K562 (cell line): ENCODE data around the gene VWA7. TPM values are rescaled to one million over a fixed set of nuclear protein-coding genes. Genes with fewer than 3 reads are reported as not detected.

Source experiments
- ATAC-seq: fragments of 200-7000 bp; cut with Tn5 transposase; 3 replicates; pipeline ENCODE4 v1.9.1; 2020; ENCODE audit warnings: moderate library complexity
- BruUV-seq: library from RNA; stranded (reverse); fragments of 400-500 nt; replicated peaks from 2 replicates; lab custom pipeline; 2021; lab: Mats Ljungman, UMichigan
- CTCF ChIA-PET: fragments of 300-600 bp; formaldehyde crosslinking; extraction: SDS; loops from one replicate; lab custom pipeline; 2021; ENCODE audit warnings: low intra/inter-chr PET ratio; lab: Yijun Ruan, JAX
- POLR2A ChIA-PET: fragments of 300-600, 350-650 bp; sonication (Branson Sonifier 250); formaldehyde crosslinking; extraction: SDS; loops from one replicate; lab custom pipeline; 2021; ENCODE audit warnings: antibody characterized with exemption, inconsistent platforms; lab: Yijun Ruan, JAX
- DNase-seq, 4 experiments: peaks; one replicate each; pipeline versions ENCODE4 v3.0.0 to v3.0.0-alpha.2; 2011 to 2018; ENCODE audit warnings: low spot score in 3 of 4, mixed read lengths in 3 of 4; ENCODE audit errors: extremely low read depth in 1 of 4
- FAIRE-seq: peaks from 2 replicates; lab custom pipeline; 2011; peaks lifted over from hg19 to GRCh38; lab: Jason Lieb, UNC
- H2AFZ ChIP-seq: 2 replicates; pipeline ENCODE4 v1.6.0; 2011; ENCODE audit warnings: low read depth, low read length, control low read depth, inconsistent platforms
- H3K27ac ChIP-seq: fragments of 200-600 bp; 3 replicates; pipeline ENCODE4 v1.8.0; 2011; ENCODE audit warnings: low read depth, mild to moderate bottlenecking, control low read depth, inconsistent platforms, low read length, moderate library complexity, mixed read lengths; ENCODE audit errors: extremely low read depth
- H3K27me3 ChIP-seq, 2 experiments: fragments of 300-600 bp in 1 of 2; 2 replicates in 1 of 2; 3 replicates in 1 of 2; pipeline versions ENCODE4 v1.6.0 to v1.8.0; 2011; ENCODE audit warnings: inconsistent platforms in 2 of 2, low read length in 2 of 2, mild to moderate bottlenecking in 1 of 2, mixed read lengths in 1 of 2, moderate library complexity in 1 of 2; ENCODE audit not compliant: control insufficient read depth in 2 of 2, insufficient read depth in 2 of 2
- H3K36me3 ChIP-seq: fragments of 300-600 bp; 3 replicates; pipeline ENCODE4 v1.8.0; 2011; ENCODE audit warnings: mild to moderate bottlenecking, low read length, inconsistent platforms; ENCODE audit not compliant: control insufficient read depth, insufficient read depth
- H3K4me1 ChIP-seq, 2 experiments: fragments of 200-600 bp in 1 of 2; replicated peaks in 1 of 2; 2 replicates in 1 of 2; 3 replicates in 1 of 2; pipeline versions ENCODE4 v1.5.1 to v1.8.0; 2011; ENCODE audit warnings: inconsistent platforms in 2 of 2, low read length in 2 of 2, mild to moderate bottlenecking in 1 of 2, mixed read lengths in 1 of 2, moderate library complexity in 1 of 2; ENCODE audit not compliant: control insufficient read depth in 2 of 2, insufficient read depth in 2 of 2
- H3K4me2 ChIP-seq: 2 replicates; pipeline ENCODE4 v1.6.1; 2011; ENCODE audit warnings: low read length, control low read depth, inconsistent platforms, mixed read lengths; ENCODE audit not compliant: insufficient read depth
- H3K4me3 ChIP-seq: fragments of 200-600 bp; sonication (generic), shearing (Covaris generic); 2 replicates; pipeline ENCODE4 v1.5.1; 2016; ENCODE audit warnings: control low read depth, inconsistent platforms
- H3K79me2 ChIP-seq: fragments of 200-600 bp; 3 replicates; pipeline ENCODE4 v1.8.0; 2011; ENCODE audit warnings: low read length, inconsistent platforms; ENCODE audit not compliant: control insufficient read depth, insufficient read depth
- H3K9ac ChIP-seq, 2 experiments: 2 replicates each; pipeline versions ENCODE4 v1.6.0 to v1.6.1; 2011; ENCODE audit warnings: low read depth in 2 of 2, low read length in 2 of 2, control low read depth in 1 of 2, inconsistent platforms in 1 of 2, mild to moderate bottlenecking in 1 of 2, mixed read lengths in 1 of 2; ENCODE audit not compliant: insufficient read depth in 1 of 2
- H3K9me1 ChIP-seq: one replicate; pipeline ENCODE4 v1.6.0; 2011; ENCODE audit warnings: inconsistent platforms, mild to moderate bottlenecking, low read length, moderate library complexity; ENCODE audit not compliant: control insufficient read depth, insufficient read depth
- H3K9me3 ChIP-seq: replicated peaks from 2 replicates; pipeline ENCODE4 v1.5.1; 2011; ENCODE audit warnings: low read depth, low read length, inconsistent platforms; ENCODE audit not compliant: control insufficient read depth, insufficient read depth
- H4K20me1 ChIP-seq: replicated peaks from 2 replicates; pipeline ENCODE4 v1.6.1; 2011; ENCODE audit warnings: low read length, inconsistent platforms, mixed read lengths; ENCODE audit not compliant: control insufficient read depth, insufficient read depth
- BDP1 ChIP-seq: IDR thresholded peaks from 3 replicates; pipeline ENCODE4 v1.6.1; 2011; ENCODE audit not compliant: insufficient read length, insufficient read depth
- CBFB ChIP-seq: sonication (generic); formaldehyde crosslinking; IDR thresholded peaks from 2 replicates; pipeline ENCODE4 v1.4.0; 2020; ENCODE audit warnings: mild to moderate bottlenecking, missing genetic modification reagents
- CHD4 ChIP-seq: fragments of 200-600 bp; sonication (generic); IDR thresholded peaks from 3 replicates; pipeline ENCODE4 v1.6.1; 2012; ENCODE audit warnings: low read depth, mild to moderate bottlenecking, mixed read lengths, low read length, inconsistent platforms; ENCODE audit not compliant: insufficient read depth, insufficient replicate concordance, poor library complexity, severe bottlenecking
- E2F3 ChIP-seq: fragments of 250-450 bp; sonication (Bioruptor Pico); IDR thresholded peaks from 2 replicates; pipeline ENCODE4 v1.4.0; 2020; ENCODE audit warnings: mild to moderate bottlenecking
- FOSL1 ChIP-seq: fragments of 200-800 bp; sonication (Bioruptor generic); conservative IDR thresholded peaks from 2 replicates; pipeline ENCODE4 v1.6.1; 2016; ENCODE audit warnings: missing genetic modification characterization, missing compliant biosample characterization
- FOXK1 ChIP-seq: sonication (generic); formaldehyde crosslinking; IDR thresholded peaks from 2 replicates; pipeline ENCODE4 v1.8.0; 2022; ENCODE audit warnings: missing genetic modification reagents, mild to moderate bottlenecking, borderline replicate concordance
- IRF2 ChIP-seq: sonication (generic); formaldehyde crosslinking; IDR thresholded peaks from 2 replicates; pipeline ENCODE4 v1.8.1; 2022; ENCODE audit warnings: mild to moderate bottlenecking, missing genetic modification reagents
- JUN ChIP-seq, 2 experiments: sonication (generic) in 1 of 2; formaldehyde crosslinking in 1 of 2; IDR thresholded peaks; 2 replicates each; pipeline versions ENCODE4 v1.6.1 to v1.8.0; 2012 to 2022; ENCODE audit warnings: borderline replicate concordance in 2 of 2, mild to moderate bottlenecking in 2 of 2, improper control_type of control experiment in 1 of 2, low read depth in 1 of 2, low read length in 1 of 2, missing genetic modification reagents in 1 of 2
- MTA3 ChIP-seq: fragments of 450-650 bp; formaldehyde crosslinking; IDR thresholded peaks from 2 replicates; pipeline ENCODE4 v1.6.1; 2017; ENCODE audit warnings: mild to moderate bottlenecking, borderline replicate concordance
- NR1H2 ChIP-seq: sonication (generic); formaldehyde crosslinking; IDR thresholded peaks from 2 replicates; pipeline ENCODE4 v1.4.0; 2020; ENCODE audit warnings: mild to moderate bottlenecking, missing genetic modification reagents
- POLR2G ChIP-seq: fragments of 200-400 bp; formaldehyde crosslinking; IDR thresholded peaks from 2 replicates; pipeline ENCODE4 v1.6.1; 2017; ENCODE audit warnings: low read depth, mild to moderate bottlenecking, antibody characterized with exemption, low read length, moderate library complexity
- RBFOX2 ChIP-seq: fragments of 200-400 bp; formaldehyde crosslinking; IDR thresholded peaks from 2 replicates; pipeline ENCODE4 v1.6.1; 2017; ENCODE audit warnings: low read depth, mild to moderate bottlenecking, low read length, moderate library complexity
- SPI1 ChIP-seq: IDR thresholded peaks from 2 replicates; pipeline ENCODE4 v1.6.1; 2011; ENCODE audit warnings: low read depth, low read length, control low read depth, borderline replicate concordance
- STAT5B ChIP-seq: fragments of 250-450 bp; sonication (Bioruptor Pico); IDR thresholded peaks from 2 replicates; pipeline ENCODE4 v1.8.0; 2021; ENCODE audit warnings: mild to moderate bottlenecking, inconsistent platforms
- TAF7 ChIP-seq: fragments of 450-650 bp; IDR thresholded peaks from 2 replicates; pipeline ENCODE4 v1.6.1; 2016; ENCODE audit warnings: missing genetic modification characterization, missing compliant biosample characterization
- TCF7L2 ChIP-seq: fragments of 150-350 bp; IDR thresholded peaks from 2 replicates; pipeline ENCODE4 v1.6.1; 2016; ENCODE audit warnings: low read depth, mild to moderate bottlenecking, low read length, moderate library complexity
- TEAD4 ChIP-seq, 2 experiments: sonication (generic) in 1 of 2; formaldehyde crosslinking in 1 of 2; IDR thresholded peaks; 2 replicates each; pipeline versions ENCODE4 v1.6.1 to v1.8.0; 2012 to 2022; ENCODE audit warnings: borderline replicate concordance in 1 of 2, inconsistent platforms in 1 of 2, low read length in 1 of 2, mild to moderate bottlenecking in 1 of 2, missing genetic modification reagents in 1 of 2
- XRCC3 ChIP-seq: fragments of 450-650 bp; IDR thresholded peaks from 2 replicates; pipeline ENCODE4 v1.6.1; 2017; ENCODE audit warnings: mild to moderate bottlenecking, moderate library complexity
- ZNF384 ChIP-seq: IDR thresholded peaks from 2 replicates; pipeline ENCODE4 v1.6.1; 2012; ENCODE audit warnings: low read depth, low read length, improper control_type of control experiment
- ZNF431 ChIP-seq: sonication (generic); formaldehyde crosslinking; IDR thresholded peaks from 2 replicates; pipeline ENCODE4 v1.8.0; 2022; ENCODE audit warnings: mild to moderate bottlenecking, missing genetic modification reagents
- ZNF561 ChIP-seq: fragments of 450-650 bp; formaldehyde crosslinking; conservative IDR thresholded peaks from 2 replicates; pipeline ENCODE4 v1.4.0; 2020; ENCODE audit warnings: mild to moderate bottlenecking, moderate library complexity
- ZNF707 ChIP-seq: fragments of 250-450 bp; sonication (Bioruptor Pico); conservative IDR thresholded peaks from 2 replicates; pipeline ENCODE4 v1.8.0; 2022; ENCODE audit warnings: inconsistent platforms, mild to moderate bottlenecking, moderate library complexity
- WGBS: fragments of 100-300 bp; shearing (Covaris generic); methylation state at CpG from one replicate; pipeline ENCODE4 v1.1.6; 2016; ENCODE audit warnings: low coverage, mixed read lengths; ENCODE audit not compliant: insufficient coverage; ENCODE audit errors: missing lambda C conversion rate; 5-methylcytosine and 5-hydroxymethylcytosine counted together
- in situ Hi-C: fragments of 300-500 bp; cut with MboI; formaldehyde crosslinking; loops from 4 replicates; pipeline ENCODE4 v1.15.0; 2018; ENCODE audit warnings: inconsistent platforms, mixed read lengths
- intact Hi-C: fragments of 100-400 bp; cut with micrococcal nuclease; formaldehyde crosslinking; loops from 2 replicates; pipeline ENCODE4 v1.14.2; 2022
- polyA plus RNA-seq, 8 experiments: library from polyadenylated mRNA; depleted of rRNA in 4 of 8; stranded (reverse) in 5 of 8; unstranded in 3 of 8; fragments of >200 nt; fragmentation: Nextera tagmentation in 2 of 8; fragmentation: Illumina TruSeq in 1 of 8; extraction: Ambion mirVana in 2 of 8; extraction: Trizol in 1 of 8; gene quantifications; 2 replicates each; pipeline versions ENCODE4 v1.2.1 to v1.2.3, GENCODE V29; 2011 to 2014; ENCODE audit warnings: inconsistent platforms in 1 of 8, missing spikeins in 1 of 8
- total RNA-seq, 7 experiments: library from RNA; depleted of rRNA in 6 of 7; stranded (reverse); fragments of >200 nt in 6 of 7; fragmentation: Illumina TruSeq in 2 of 7; extraction: Trizol in 2 of 7; gene quantifications; 2 replicates each; pipeline versions ENCODE4 v1.2.1 to v1.2.3, GENCODE V29; 2011 to 2021; ENCODE audit warnings: low replicate concordance in 1 of 7

The VWA7 gene
- total and polyA plus RNA-seq, 9 of the 15 experiments (the other 6 are each of a cell fraction or from before 2014, with no cell fraction given): 0.18 to 2.9 (median 0.95) TPM

DNA sequence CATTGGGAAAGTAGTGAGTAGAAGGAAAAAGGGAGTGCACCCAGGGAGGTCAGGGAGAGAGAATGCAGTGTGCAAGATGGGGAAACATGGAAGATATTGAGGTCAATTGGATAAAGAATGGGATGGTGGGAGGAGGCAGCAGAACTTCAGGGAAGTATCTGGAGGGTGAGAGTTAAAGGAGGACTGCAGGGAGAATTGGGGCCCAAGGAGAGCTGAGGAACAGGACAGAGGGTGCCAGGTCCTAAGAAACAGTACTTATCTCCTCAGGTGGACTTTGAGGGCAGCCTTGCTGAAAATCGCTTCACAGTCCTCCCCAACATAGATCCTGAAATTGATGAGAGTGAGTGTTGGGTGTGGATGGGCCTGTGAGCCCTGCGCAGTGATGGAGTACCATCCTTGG is 18.8 kb downstream of the VWA7 start (continued):
- TF ChIP-seq TAF7 (tag) (no peak), IRF2 (0 out of 2 replicates have a peak, but pooled peaks have one; percentile 12)
- TF ChIP-seq, all 486 proteins: peak for 7

DNA sequence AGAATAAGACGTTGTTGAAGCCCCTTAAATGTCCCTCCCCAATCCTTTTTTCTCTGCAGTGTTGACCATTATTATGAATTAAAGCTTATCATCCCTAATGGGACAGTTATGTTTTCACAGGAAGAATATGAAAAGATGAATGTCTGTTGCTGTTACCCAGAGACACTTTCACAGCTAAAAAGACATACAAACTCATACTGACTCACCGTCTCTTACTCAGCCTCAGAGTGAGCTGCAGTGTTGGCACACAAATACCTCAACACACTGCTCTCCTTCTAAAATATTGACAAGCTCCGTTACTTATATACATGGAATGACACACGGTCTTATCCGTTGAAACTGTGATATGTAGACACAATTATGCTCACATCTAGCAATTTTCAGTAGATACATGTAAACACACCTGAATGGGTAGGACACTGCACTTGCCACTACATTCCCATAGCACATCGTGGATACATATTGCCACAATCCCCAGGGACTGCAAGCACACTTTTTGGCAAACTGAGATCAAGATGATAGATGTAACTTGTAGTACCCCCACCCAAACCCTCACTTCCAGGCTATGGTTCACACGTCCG is 24.3 kb downstream of the VWA7 start:
- Histone ChIP-seq H4K20me1 (no peaks in the 10 kb centered on the region), H3K4me2 (no peak overlapping the region), H3K9me3 (no peaks in the 10 kb centered on the region), H3K9ac (peak overlapping the region in 1 of 2 experiments; percentile 69; a peak in 2 of 4 replicates), H3K27me3 (no peaks in the 10 kb centered on the region), H3K4me1 (peaks cover 5 to 15% of the 10 kb centered on the region in 2 experiments), H2AFZ (no peak overlapping the region), H3K27ac (0 out of 3 replicates have a peak overlapping the region, but pooled peaks have one; percentile 0), H3K4me3 (no peak overlapping the region), H3K79me2 (no peaks in the 10 kb centered on the region), H3K9me1 (peaks cover 4% of the 10 kb centered on the region), H3K36me3 (peaks cover 19% of the 10 kb centered on the region)
- peak; percentile 8 for ATAC-seq
- ChIA-PET CTCF (no interaction called here), POLR2A (interaction anchor here (0.5 to 7.7 kb wide), 12 partner anchors 8 to 99 kb away, joined by 3 to 108 read pairs (median 4); partner anchors contain the start of genes ABHD16A, CLIC1, GPANK1 and MSH5)
- FAIRE-seq: no peak
- intact Hi-C loops (no loop called here), in situ Hi-C loops (no loop called here)
- TF ChIP-seq TEAD4 (IDR thresholded peaks at IDR 0.05; ENCODE audit: low read length) (no peak), TEAD4 (CRISPR knock-in tag; IDR thresholded peaks at IDR 0.05; ENCODE audit: borderline replicate concordance) (no peak), FOSL1 (peak; percentile 52; the same call in 1 of the 2 replicates), ZNF561 (CRISPR knock-in tag) (no peak), ZNF384 (no peak), ZNF707 (CRISPR knock-in tag) (no peak), CHD4 (no peak), XRCC3 (no peak), E2F3 (CRISPR knock-in tag) (no peak), NR1H2 (0 out of 2 replicates have a peak, but pooled peaks have one; percentile 35), ZNF431 (CRISPR knock-in tag) (no peak), MTA3 (0 out of 2 replicates have a peak, but pooled peaks have one; percentile 21), JUN (IDR thresholded peaks at IDR 0.05; ENCODE audit: borderline replicate concordance, low read depth, low read length) (no peak), JUN (CRISPR knock-in tag; IDR thresholded peaks at IDR 0.05; ENCODE audit: borderline replicate concordance) (0 out of 2 replicates have a peak, but pooled peaks have one; percentile 52), RBFOX2 (0 out of 2 replicates have a peak, but pooled peaks have one; percentile 4), TCF7L2 (no peak), SPI1 (no peak), POLR2G (peak; percentile 7; the same call in 1 of the 2 replicates), STAT5B (CRISPR knock-in tag) (no peak), FOXK1 (CRISPR knock-in tag) (no peak), CBFB (0 out of 2 replicates have a peak, but pooled peaks have one; percentile 46), BDP1 (no peak)
- no TSS peak for BruUV-seq
- 61% methylated on average over 8 of the region's 8 CpGs for WGBS
- no peak for DNase-seq
